HEK293 (cell line): ENCODE measurements around the gene IRF2.
A peak's percentile ranks its signal among the peaks of the same experiment; 100 is the strongest.

Source experiments
- CTCF ChIA-PET: fragments of 350-600 bp; formaldehyde crosslinking; extraction: SDS; loops from one replicate; lab custom pipeline; 2021; ENCODE audit warnings: antibody characterized with exemption; lab: Yijun Ruan, JAX
- POLR2A ChIA-PET: fragments of 300-600 bp; formaldehyde crosslinking; extraction: SDS; loops from one replicate; lab custom pipeline; 2020; ENCODE audit warnings: antibody characterized with exemption, inconsistent platforms; lab: Yijun Ruan, JAX
- H3K27ac ChIP-seq: fragments of 200-500 bp; sonication (Bioruptor generic); 2 replicates; pipeline ENCODE4 v1.5.1; 2014; ENCODE audit warnings: low read depth, low read length, control low read depth, inconsistent platforms; ENCODE audit errors: extremely low read depth
- H3K36me3 ChIP-seq, 2 experiments: fragments of 200-500 bp in 1 of 2; sonication (Bioruptor generic) in 1 of 2; 1 replicate in 1 of 2; 2 replicates in 1 of 2; pipeline ENCODE4 v1.5.1; 2014 to 2017; ENCODE audit warnings: inconsistent platforms in 2 of 2, low read length in 2 of 2; ENCODE audit not compliant: control insufficient read depth in 2 of 2, insufficient read depth in 1 of 2
- H3K4me1 ChIP-seq: fragments of 200-500 bp; sonication (Bioruptor generic); 2 replicates; pipeline ENCODE4 v1.5.1; 2014; ENCODE audit warnings: mild to moderate bottlenecking, low read length, inconsistent platforms; ENCODE audit not compliant: control insufficient read depth, insufficient read depth
- H3K4me3 ChIP-seq: 2 replicates; pipeline ENCODE4 v1.5.1; 2011; ENCODE audit warnings: low read depth, mild to moderate bottlenecking, control low read depth, low read length, moderate library complexity
- H3K9me3 ChIP-seq: fragments of 200-500 bp; sonication (Bioruptor generic); 2 replicates; pipeline ENCODE4 v1.5.1; 2014; ENCODE audit warnings: low read depth, low read length, inconsistent platforms; ENCODE audit not compliant: control insufficient read depth, insufficient read depth
- HOXA7 ChIP-seq: sonication (generic); formaldehyde crosslinking; IDR thresholded peaks from 2 replicates; pipeline ENCODE4 v1.8.1; 2022; ENCODE audit warnings: missing genetic modification reagents, borderline replicate concordance
- SETDB1 ChIP-seq: IDR thresholded peaks from one replicate; pipeline ENCODE4 v1.6.1; 2017; ENCODE audit warnings: mild to moderate bottlenecking, low read length, moderate library complexity, mixed read lengths; ENCODE audit not compliant: insufficient read length
- ZBTB21 ChIP-seq: fragments of 450-650 bp; formaldehyde crosslinking; IDR thresholded peaks from 2 replicates; pipeline ENCODE4 v1.5.1; 2017; ENCODE audit warnings: missing biosample characterization, missing genetic modification characterization
- ZBTB44 ChIP-seq: fragments of 450-650 bp; IDR thresholded peaks from 2 replicates; pipeline ENCODE4 v1.5.1; 2018; ENCODE audit warnings: missing biosample characterization, mild to moderate bottlenecking, missing genetic modification characterization
- ZFP41 ChIP-seq: fragments of 450-650 bp; formaldehyde crosslinking; IDR thresholded peaks from 2 replicates; pipeline ENCODE4 v1.5.1; 2016; ENCODE audit warnings: missing biosample characterization, missing genetic modification characterization, borderline replicate concordance
- ZNF132 ChIP-seq: fragments of 450-650 bp; formaldehyde crosslinking; IDR thresholded peaks from 2 replicates; pipeline ENCODE4 v1.5.1; 2017; ENCODE audit warnings: missing biosample characterization, missing genetic modification characterization, borderline replicate concordance
- ZNF157 ChIP-seq: fragments of 450-650 bp; formaldehyde crosslinking; IDR thresholded peaks from 2 replicates; pipeline ENCODE4 v1.5.1; 2016; ENCODE audit warnings: missing biosample characterization, missing genetic modification characterization
- ZNF239 ChIP-seq: fragments of 450-650 bp; formaldehyde crosslinking; IDR thresholded peaks from 2 replicates; pipeline ENCODE4 v1.5.1; 2016; ENCODE audit warnings: missing biosample characterization, missing genetic modification characterization
- ZNF302 ChIP-seq: fragments of 450-650 bp; formaldehyde crosslinking; IDR thresholded peaks from 2 replicates; pipeline ENCODE4 v1.5.1; 2016; ENCODE audit warnings: missing biosample characterization, missing genetic modification characterization, low read depth
- ZNF404 ChIP-seq: fragments of 450-650 bp; formaldehyde crosslinking; IDR thresholded peaks from 2 replicates; pipeline ENCODE4 v1.5.1; 2017; ENCODE audit warnings: missing biosample characterization, missing genetic modification characterization
- ZNF416 ChIP-seq: fragments of 450-650 bp; formaldehyde crosslinking; IDR thresholded peaks from 2 replicates; pipeline ENCODE4 v1.5.1; 2016; ENCODE audit warnings: missing biosample characterization, missing genetic modification characterization
- ZNF433 ChIP-seq: fragments of 450-650 bp; formaldehyde crosslinking; IDR thresholded peaks from 2 replicates; pipeline ENCODE4 v1.5.1; 2016; ENCODE audit warnings: missing biosample characterization, missing genetic modification characterization, low read depth
- ZNF449 ChIP-seq: fragments of 450-650 bp; formaldehyde crosslinking; IDR thresholded peaks from 2 replicates; pipeline ENCODE4 v1.5.1; 2017; ENCODE audit warnings: missing biosample characterization, mild to moderate bottlenecking, missing genetic modification characterization, moderate library complexity
- ZNF571 ChIP-seq: fragments of 450-650 bp; formaldehyde crosslinking; IDR thresholded peaks from 2 replicates; pipeline ENCODE4 v1.5.0; 2017; ENCODE audit warnings: missing biosample characterization, missing genetic modification characterization
- ZNF626 ChIP-seq: fragments of 450-650 bp; sonication (Bioruptor Pico); formaldehyde crosslinking; IDR thresholded peaks from 2 replicates; pipeline ENCODE4 v1.5.1; 2018; ENCODE audit warnings: missing biosample characterization, missing genetic modification characterization, inconsistent platforms
- ZXDB ChIP-seq: fragments of 450-650 bp; formaldehyde crosslinking; IDR thresholded peaks from 2 replicates; pipeline ENCODE4 v1.5.1; 2016; ENCODE audit warnings: missing biosample characterization, missing genetic modification characterization
- TF ChIP-seq, protein P1 (sequence below): fragments of 450-650 bp; formaldehyde crosslinking; IDR thresholded peaks from 2 replicates; pipeline ENCODE4 v1.5.1; 2016; ENCODE audit warnings: missing biosample characterization, missing genetic modification characterization
- TF ChIP-seq, protein P2 (sequence below): fragments of 450-650 bp; formaldehyde crosslinking; IDR thresholded peaks from 2 replicates; pipeline ENCODE4 v1.5.1; 2016; ENCODE audit warnings: missing biosample characterization, missing genetic modification characterization
- TF ChIP-seq, protein P3 (sequence below): fragments of 450-650 bp; formaldehyde crosslinking; optimal IDR thresholded peaks from 2 replicates; pipeline ENCODE3; 2016; ENCODE audit warnings: missing biosample characterization, mild to moderate bottlenecking, missing genetic modification characterization
- TF ChIP-seq, protein P4 (sequence below): fragments of 450-650 bp; formaldehyde crosslinking; IDR thresholded peaks from 2 replicates; pipeline ENCODE4 v1.5.1; 2016; ENCODE audit warnings: missing biosample characterization, missing genetic modification characterization

The IRF2 gene

DNA sequence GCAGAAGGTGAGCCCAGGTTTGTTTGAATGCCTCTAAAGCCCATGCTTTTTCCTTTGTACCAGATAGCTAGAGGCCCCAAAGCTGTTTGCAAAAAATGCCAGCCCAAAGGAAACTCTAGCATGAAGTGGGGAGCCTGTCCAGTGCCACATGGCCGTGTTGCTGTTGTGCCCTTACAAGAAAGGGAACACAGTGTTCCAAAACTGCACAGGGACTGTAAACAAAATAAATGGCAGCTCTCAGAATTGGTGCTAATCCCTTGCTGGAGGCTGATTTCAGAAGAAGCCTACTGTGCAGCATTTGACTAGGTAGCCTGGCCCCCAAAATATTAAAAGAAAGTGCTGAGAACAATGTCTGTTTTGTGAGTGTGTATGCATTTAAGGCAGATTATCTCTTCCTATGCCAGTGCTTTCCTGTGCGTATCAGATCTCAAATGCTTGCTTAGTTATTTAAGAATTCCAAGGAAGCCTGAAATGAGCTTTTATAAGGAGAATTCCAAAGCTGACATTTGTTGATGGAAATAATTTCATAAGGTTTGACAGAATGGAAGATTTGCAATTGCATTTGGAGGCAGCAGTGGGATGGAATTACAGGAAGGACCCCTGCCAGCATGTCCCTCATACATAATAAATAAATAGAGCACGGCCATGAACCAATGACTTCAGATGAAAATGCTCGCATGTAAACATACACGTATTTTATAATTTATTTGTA is 115.7 kb downstream of the IRF2 start:
- Histone ChIP-seq H3K9me3 (no peaks in the 10 kb centered on the region), H3K4me1 (0 out of 2 replicates have a peak, but pooled peaks cover 2% of the 10 kb centered on the region), H3K36me3 (no peaks in the 10 kb centered on the region), H3K4me3 (no peak overlapping the region), H3K27ac (no peak overlapping the region)
- ChIA-PET CTCF (interaction anchor here (0.6 to 0.7 kb wide), 2 partner anchors 104 to 179 kb away, joined by 3 read pairs; no protein-coding TSS in a partner anchor), POLR2A (interaction anchor here (1.1 kb wide), 1 partner anchor 19 kb away, joined by 3 read pairs; no protein-coding TSS in a partner anchor)
- TF ChIP-seq ZNF157 (no peak), ZXDB (tag by site-specific recombination) (no peak), ZNF433 (no peak), ZNF449 (tag by site-specific recombination) (no peak)
- TF ChIP-seq, protein P1, sequence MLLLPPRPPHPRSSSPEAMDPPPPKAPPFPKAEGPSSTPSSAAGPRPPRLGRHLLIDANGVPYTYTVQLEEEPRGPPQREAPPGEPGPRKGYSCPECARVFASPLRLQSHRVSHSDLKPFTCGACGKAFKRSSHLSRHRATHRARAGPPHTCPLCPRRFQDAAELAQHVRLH (tag by site-specific recombination): no peak

DNA sequence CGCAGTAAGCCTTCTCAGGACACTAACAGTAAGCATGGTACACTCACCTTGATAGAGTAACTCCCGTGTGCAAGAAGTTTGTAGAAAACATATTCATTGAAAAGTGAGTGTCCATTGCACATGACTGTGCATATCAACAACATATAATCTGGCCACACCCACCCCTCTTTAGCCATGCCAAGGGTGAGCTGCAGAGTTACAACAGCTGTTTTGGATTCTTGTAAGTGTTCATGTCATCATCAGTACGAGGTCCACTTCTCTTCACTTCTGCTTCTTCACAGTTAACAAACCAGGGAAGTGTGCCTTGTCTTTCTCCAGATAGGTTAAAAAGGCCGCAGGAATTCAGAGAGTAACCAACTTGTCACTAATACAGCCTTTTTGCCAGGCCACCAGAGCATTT is 116.6 kb downstream of the IRF2 start:
- no peaks in the 10 kb centered on the region for H3K36me3 ChIP-seq
- TF ChIP-seq, protein P2, sequence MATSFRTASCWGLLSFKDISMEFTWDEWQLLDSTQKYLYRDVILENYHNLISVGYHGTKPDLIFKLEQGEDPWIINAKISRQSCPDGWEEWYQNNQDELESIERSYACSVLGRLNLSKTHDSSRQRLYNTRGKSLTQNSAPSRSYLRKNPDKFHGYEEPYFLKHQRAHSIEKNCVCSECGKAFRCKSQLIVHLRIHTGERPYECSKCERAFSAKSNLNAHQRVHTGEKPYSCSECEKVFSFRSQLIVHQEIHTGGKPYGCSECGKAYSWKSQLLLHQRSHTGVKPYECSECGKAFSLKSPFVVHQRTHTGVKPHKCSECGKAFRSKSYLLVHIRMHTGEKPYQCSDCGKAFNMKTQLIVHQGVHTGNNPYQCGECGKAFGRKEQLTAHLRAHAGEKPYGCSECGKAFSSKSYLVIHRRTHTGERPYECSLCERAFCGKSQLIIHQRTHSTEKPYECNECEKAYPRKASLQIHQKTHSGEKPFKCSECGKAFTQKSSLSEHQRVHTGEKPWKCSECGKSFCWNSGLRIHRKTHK (tag by site-specific recombination): peak; percentile 89
- TF ChIP-seq, protein P3, sequence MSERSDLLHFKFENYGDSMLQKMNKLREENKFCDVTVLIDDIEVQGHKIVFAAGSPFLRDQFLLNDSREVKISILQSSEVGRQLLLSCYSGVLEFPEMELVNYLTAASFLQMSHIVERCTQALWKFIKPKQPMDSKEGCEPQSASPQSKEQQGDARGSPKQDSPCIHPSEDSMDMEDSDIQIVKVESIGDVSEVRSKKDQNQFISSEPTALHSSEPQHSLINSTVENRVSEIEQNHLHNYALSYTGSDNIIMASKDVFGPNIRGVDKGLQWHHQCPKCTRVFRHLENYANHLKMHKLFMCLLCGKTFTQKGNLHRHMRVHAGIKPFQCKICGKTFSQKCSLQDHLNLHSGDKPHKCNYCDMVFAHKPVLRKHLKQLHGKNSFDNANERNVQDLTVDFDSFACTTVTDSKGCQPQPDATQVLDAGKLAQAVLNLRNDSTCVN (tag by site-specific recombination): no peak
- TF ChIP-seq, protein P4, sequence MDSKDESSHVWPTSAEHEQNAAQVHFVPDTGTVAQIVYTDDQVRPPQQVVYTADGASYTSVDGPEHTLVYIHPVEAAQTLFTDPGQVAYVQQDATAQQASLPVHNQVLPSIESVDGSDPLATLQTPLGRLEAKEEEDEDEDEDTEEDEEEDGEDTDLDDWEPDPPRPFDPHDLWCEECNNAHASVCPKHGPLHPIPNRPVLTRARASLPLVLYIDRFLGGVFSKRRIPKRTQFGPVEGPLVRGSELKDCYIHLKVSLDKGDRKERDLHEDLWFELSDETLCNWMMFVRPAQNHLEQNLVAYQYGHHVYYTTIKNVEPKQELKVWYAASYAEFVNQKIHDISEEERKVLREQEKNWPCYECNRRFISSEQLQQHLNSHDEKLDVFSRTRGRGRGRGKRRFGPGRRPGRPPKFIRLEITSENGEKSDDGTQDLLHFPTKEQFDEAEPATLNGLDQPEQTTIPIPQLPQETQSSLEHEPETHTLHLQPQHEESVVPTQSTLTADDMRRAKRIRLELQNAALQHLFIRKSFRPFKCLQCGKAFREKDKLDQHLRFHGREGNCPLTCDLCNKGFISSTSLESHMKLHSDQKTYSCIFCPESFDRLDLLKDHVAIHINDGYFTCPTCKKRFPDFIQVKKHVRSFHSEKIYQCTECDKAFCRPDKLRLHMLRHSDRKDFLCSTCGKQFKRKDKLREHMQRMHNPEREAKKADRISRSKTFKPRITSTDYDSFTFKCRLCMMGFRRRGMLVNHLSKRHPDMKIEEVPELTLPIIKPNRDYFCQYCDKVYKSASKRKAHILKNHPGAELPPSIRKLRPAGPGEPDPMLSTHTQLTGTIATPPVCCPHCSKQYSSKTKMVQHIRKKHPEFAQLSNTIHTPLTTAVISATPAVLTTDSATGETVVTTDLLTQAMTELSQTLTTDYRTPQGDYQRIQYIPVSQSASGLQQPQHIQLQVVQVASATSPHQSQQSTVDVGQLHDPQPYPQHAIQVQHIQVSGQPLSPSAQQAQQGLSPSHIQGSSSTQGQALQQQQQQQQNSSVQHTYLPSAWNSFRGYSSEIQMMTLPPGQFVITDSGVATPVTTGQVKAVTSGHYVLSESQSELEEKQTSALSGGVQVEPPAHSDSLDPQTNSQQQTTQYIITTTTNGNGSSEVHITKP (tag by site-specific recombination): no peak
- TF ChIP-seq ZBTB44 (tag by site-specific recombination): no peak
- no peak for TF ChIP-seq ZBTB21 (tag by site-specific recombination)
- TF ChIP-seq SETDB1: peak; percentile 51
- no peak for TF ChIP-seq ZNF404 (tag by site-specific recombination)
- no peak for TF ChIP-seq ZNF416 (tag by site-specific recombination)
- no peak for TF ChIP-seq ZNF571 (tag by site-specific recombination)
- TF ChIP-seq ZNF132: no peak
- TF ChIP-seq ZNF302 (tag by site-specific recombination): no peak
- TF ChIP-seq ZNF626: no peak
- no peak for TF ChIP-seq ZFP41 (tag by site-specific recombination)
- TF ChIP-seq HOXA7 (CRISPR knock-in tag): no peak
- TF ChIP-seq ZNF239 (tag by site-specific recombination): no peak
- CTCF ChIA-PET: no interaction called here
- H3K4me1 ChIP-seq: 0 out of 2 replicates have a peak, but pooled peaks cover 2% of the 10 kb centered on the region
- no peaks in the 10 kb centered on the region for H3K9me3 ChIP-seq
- no peak overlapping the region for H3K27ac ChIP-seq
- no peak overlapping the region for H3K4me3 ChIP-seq
- POLR2A ChIA-PET: interaction anchor here (1.1 kb wide), 1 partner anchor 18 kb away, joined by 3 read pairs; no protein-coding TSS in a partner anchor
